ENCODE data around the gene RAB40C. TPM values are rescaled to one million over a fixed set of nuclear protein-coding genes. Genes with fewer than 3 reads are reported as not detected.

The RAB40C gene
- total and polyA plus RNA-seq, 9 of the 15 experiments (the other 6 are each of a cell fraction or from before 2014, with no cell fraction given): 0.17 to 23.4 (median 8.7) TPM

DNA sequence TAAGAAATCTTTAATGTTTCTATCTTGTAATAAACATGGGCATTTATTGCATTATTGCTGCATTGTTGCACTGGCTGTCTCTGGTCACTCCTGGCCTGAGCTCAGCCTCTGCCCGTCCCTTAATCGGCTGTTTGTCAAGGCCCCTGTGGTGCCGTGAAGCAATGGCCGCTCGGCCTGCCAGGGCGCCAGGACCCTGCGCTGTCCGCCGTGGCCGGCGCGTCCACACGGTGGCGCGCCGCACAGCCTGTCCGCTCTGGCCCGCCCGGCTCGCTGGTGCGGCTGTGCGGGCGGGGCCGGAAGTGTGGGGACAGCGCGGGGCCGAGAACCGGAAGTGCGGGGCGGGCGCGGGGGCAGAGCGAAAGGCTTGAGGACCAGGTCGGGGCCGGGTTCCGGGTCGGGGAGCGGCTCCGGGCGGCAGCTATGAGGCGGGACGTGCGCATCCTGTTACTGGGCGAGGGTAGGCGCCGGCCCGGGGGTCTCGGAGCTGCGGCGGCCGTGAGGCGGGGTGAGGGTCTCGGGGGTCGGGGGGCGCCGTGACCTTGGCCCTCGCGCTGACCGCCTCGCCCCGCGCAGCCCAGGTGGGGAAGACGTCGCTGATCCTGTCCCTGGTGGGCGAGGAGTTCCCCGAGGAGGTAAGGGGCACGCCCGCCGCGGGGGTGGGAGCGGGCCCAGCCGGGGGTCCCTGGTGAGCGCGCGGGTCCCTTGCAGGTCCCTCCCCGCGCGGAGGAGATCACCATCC is 78.1 kb downstream of the RAB40C start, which contains the start of gene RHOT2 (continued):
- TF ChIP-seq, protein P1, sequence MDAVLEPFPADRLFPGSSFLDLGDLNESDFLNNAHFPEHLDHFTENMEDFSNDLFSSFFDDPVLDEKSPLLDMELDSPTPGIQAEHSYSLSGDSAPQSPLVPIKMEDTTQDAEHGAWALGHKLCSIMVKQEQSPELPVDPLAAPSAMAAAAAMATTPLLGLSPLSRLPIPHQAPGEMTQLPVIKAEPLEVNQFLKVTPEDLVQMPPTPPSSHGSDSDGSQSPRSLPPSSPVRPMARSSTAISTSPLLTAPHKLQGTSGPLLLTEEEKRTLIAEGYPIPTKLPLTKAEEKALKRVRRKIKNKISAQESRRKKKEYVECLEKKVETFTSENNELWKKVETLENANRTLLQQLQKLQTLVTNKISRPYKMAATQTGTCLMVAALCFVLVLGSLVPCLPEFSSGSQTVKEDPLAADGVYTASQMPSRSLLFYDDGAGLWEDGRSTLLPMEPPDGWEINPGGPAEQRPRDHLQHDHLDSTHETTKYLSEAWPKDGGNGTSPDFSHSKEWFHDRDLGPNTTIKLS (IDR thresholded peaks at IDR 0.05; ENCODE audit: borderline replicate concordance, low read depth): peak; percentile 92; the same call in 1 of the 2 replicates
- TF ChIP-seq, protein P2, sequence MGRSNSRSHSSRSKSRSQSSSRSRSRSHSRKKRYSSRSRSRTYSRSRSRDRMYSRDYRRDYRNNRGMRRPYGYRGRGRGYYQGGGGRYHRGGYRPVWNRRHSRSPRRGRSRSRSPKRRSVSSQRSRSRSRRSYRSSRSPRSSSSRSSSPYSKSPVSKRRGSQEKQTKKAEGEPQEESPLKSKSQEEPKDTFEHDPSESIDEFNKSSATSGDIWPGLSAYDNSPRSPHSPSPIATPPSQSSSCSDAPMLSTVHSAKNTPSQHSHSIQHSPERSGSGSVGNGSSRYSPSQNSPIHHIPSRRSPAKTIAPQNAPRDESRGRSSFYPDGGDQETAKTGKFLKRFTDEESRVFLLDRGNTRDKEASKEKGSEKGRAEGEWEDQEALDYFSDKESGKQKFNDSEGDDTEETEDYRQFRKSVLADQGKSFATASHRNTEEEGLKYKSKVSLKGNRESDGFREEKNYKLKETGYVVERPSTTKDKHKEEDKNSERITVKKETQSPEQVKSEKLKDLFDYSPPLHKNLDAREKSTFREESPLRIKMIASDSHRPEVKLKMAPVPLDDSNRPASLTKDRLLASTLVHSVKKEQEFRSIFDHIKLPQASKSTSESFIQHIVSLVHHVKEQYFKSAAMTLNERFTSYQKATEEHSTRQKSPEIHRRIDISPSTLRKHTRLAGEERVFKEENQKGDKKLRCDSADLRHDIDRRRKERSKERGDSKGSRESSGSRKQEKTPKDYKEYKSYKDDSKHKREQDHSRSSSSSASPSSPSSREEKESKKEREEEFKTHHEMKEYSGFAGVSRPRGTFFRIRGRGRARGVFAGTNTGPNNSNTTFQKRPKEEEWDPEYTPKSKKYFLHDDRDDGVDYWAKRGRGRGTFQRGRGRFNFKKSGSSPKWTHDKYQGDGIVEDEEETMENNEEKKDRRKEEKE (IDR thresholded peaks at IDR 0.05; ENCODE audit: borderline replicate concordance in 1 of 2, control insufficient read depth in 1 of 2, low read depth in 2 of 2, low read length in 1 of 2): peak in 1 of 2 experiments; percentile 89; a peak in 2 of 4 replicates
- TF ChIP-seq PHF21A (IDR thresholded peaks at IDR 0.05; ENCODE audit: borderline replicate concordance, low read depth) (no peak), NFXL1 (CRISPR knock-in tag; IDR thresholded peaks at IDR 0.05) (no peak), BHLHE40 (IDR thresholded peaks at IDR 0.05; ENCODE audit: low read length) (peak; percentile 64)
- TF ChIP-seq, protein P3, sequence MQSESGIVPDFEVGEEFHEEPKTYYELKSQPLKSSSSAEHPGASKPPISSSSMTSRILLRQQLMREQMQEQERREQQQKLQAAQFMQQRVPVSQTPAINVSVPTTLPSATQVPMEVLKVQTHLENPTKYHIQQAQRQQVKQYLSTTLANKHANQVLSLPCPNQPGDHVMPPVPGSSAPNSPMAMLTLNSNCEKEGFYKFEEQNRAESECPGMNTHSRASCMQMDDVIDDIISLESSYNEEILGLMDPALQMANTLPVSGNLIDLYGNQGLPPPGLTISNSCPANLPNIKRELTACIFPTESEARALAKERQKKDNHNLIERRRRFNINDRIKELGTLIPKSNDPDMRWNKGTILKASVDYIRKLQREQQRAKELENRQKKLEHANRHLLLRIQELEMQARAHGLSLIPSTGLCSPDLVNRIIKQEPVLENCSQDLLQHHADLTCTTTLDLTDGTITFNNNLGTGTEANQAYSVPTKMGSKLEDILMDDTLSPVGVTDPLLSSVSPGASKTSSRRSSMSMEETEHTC (IDR thresholded peaks at IDR 0.05): no peak
- TF ChIP-seq, protein P4, sequence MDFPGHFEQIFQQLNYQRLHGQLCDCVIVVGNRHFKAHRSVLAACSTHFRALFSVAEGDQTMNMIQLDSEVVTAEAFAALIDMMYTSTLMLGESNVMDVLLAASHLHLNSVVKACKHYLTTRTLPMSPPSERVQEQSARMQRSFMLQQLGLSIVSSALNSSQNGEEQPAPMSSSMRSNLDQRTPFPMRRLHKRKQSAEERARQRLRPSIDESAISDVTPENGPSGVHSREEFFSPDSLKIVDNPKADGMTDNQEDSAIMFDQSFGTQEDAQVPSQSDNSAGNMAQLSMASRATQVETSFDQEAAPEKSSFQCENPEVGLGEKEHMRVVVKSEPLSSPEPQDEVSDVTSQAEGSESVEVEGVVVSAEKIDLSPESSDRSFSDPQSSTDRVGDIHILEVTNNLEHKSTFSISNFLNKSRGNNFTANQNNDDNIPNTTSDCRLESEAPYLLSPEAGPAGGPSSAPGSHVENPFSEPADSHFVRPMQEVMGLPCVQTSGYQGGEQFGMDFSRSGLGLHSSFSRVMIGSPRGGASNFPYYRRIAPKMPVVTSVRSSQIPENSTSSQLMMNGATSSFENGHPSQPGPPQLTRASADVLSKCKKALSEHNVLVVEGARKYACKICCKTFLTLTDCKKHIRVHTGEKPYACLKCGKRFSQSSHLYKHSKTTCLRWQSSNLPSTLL (IDR thresholded peaks at IDR 0.05): no peak
